ENCODE data around the gene FAM120AOS.
"Not testable (repeated sequence)": the region's sequence is repeated elsewhere in the genome, so short reads cannot be mapped to it uniquely, and the experiment has no call there.

The FAM120AOS gene

GRCh38 chr9:93466416-93467061 is 13.2 kb upstream of the FAM120AOS start:
- DNase-seq: no peak

- no peak for DNase-seq
These were observed 12.5 kb upstream of the FAM120AOS start for GRCh38 chr9:93465855-93466254.

- DNase-seq: no peak
These were observed 11.5 kb upstream of the FAM120AOS start for GRCh38 chr9:93464876-93465275.

GRCh38 chr9:93464395-93464794 is 11.0 kb upstream of the FAM120AOS start:
- no peak for DNase-seq

GRCh38 chr9:93463638-93464248 is 10.4 kb upstream of the FAM120AOS start:
- no peak for DNase-seq

- DNase-seq: no peak
These were observed 8.4 kb upstream of the FAM120AOS start for GRCh38 chr9:93461821-93462220.

GRCh38 chr9:93461414-93461743 is 8.0 kb upstream of the FAM120AOS start:
- DNase-seq: no peak

GRCh38 chr9:93460689-93461413 is 7.5 kb upstream of the FAM120AOS start:
- DNase-seq: no peak

GRCh38 chr9:93459432-93459847 is 6.1 kb upstream of the FAM120AOS start:
- DNase-seq: no peak

- no peak for DNase-seq
These were observed 5.3 kb upstream of the FAM120AOS start for GRCh38 chr9:93458712-93459111.

GRCh38 chr9:93457006-93457405 is 3.6 kb upstream of the FAM120AOS start:
- DNase-seq: no peak

- no peak for DNase-seq
These were observed 3.1 kb upstream of the FAM120AOS start for GRCh38 chr9:93456504-93456903.

- DNase-seq: no peak
These were observed 2.6 kb upstream of the FAM120AOS start for GRCh38 chr9:93456022-93456421.

- DNase-seq: no peak
These were observed 703 bp downstream of the FAM120AOS start for GRCh38 chr9:93452710-93453046.

GRCh38 chr9:93451849-93452709 is 1.3 kb downstream of the FAM120AOS start:
- DNase-seq: peak; percentile 46

GRCh38 chr9:93450945-93451815 is 2.2 kb downstream of the FAM120AOS start, which contains the start of gene FAM120A:
FAM120A (plus strand) TSS chr9:93451685; CDS start chr9:93451916, 231 bp downstream.
- DNase-seq: peak; percentile 74

GRCh38 chr9:93447655-93448054 is 5.7 kb downstream of the FAM120AOS start:
- DNase-seq: no peak

- DNase-seq: no peak
These were observed 7.3 kb downstream of the FAM120AOS start for GRCh38 chr9:93446073-93446472.

- DNase-seq: no peak
These were observed 12.3 kb downstream of the FAM120AOS start for GRCh38 chr9:93440896-93441580.

GRCh38 chr9:93439301-93439700 is 14.1 kb downstream of the FAM120AOS start:
- DNase-seq: not testable (repeated sequence)

- DNase-seq: no peak
These were observed 15.4 kb downstream of the FAM120AOS start for GRCh38 chr9:93437996-93438395.
